ENCODE measurements around the gene RGS12. TPM values are rescaled to one million over a fixed set of nuclear protein-coding genes. Genes with fewer than 3 reads are reported as not detected.

RGS12 gene
- total and polyA plus RNA-seq, 2 experiments from 2014 or later = 19.6 to 22.5 TPM

- no peaks in the 10 kb centered on the region for H3K36me3 ChIP-seq (replicated peaks; ENCODE audit: insufficient read depth, low read depth)
- H3K9me3 ChIP-seq (ENCODE audit: low read depth) = no peaks in the 10 kb centered on the region
- H3K4me3 ChIP-seq = no peak overlapping the region
- TF ChIP-seq EZH2phosphoT487 (IDR thresholded peaks at IDR 0.05; ENCODE audit: low read depth, severe bottlenecking, unreplicated experiment) (no peak), CTCF (IDR thresholded peaks at IDR 0.05; ENCODE audit: poor library complexity) (no peak), EZH2 (IDR thresholded peaks at IDR 0.05; ENCODE audit: borderline replicate concordance) (no peak)
- H3K4me1 ChIP-seq (ENCODE audit: insufficient read depth) = peaks cover 8% of the 10 kb centered on the region
- no peak for DNase-seq (ENCODE audit: low spot score)
- 96% methylated on average over 13 of the region's 15 CpGs for WGBS (ENCODE audit: low lambda C conversion rate, missing lambda C conversion rate)
- H3K27ac ChIP-seq = no peak overlapping the region
- H4K20me1 ChIP-seq (ENCODE audit: insufficient read depth, poor library complexity, severe bottlenecking) = peaks cover 68% of the 10 kb centered on the region
- H3K4me2 ChIP-seq = no peak overlapping the region
- no peaks in the 10 kb centered on the region for H3K27me3 ChIP-seq
- H3K9me2 ChIP-seq (replicated peaks; ENCODE audit: insufficient read depth) = no peaks in the 10 kb centered on the region
- H3K79me2 ChIP-seq = peaks cover 99% of the 10 kb centered on the region
- H2AFZ ChIP-seq = no peak overlapping the region
These were observed 8.8 kb downstream of the RGS12 start for GRCh38 chr4:3301450-3302172.

GRCh38 chr4:3302173-3302785, 9.5 kb downstream of the RGS12 start:
- 85% methylated on average over 17 of the region's 17 CpGs for WGBS (ENCODE audit: low lambda C conversion rate, missing lambda C conversion rate)
- Histone ChIP-seq H3K4me2 (no peak overlapping the region), H3K36me3 (replicated peaks; ENCODE audit: insufficient read depth, low read depth) (no peaks in the 10 kb centered on the region), H2AFZ (no peak overlapping the region), H3K4me3 (no peak overlapping the region), H3K79me2 (peaks cover 99% of the 10 kb centered on the region), H3K27me3 (no peaks in the 10 kb centered on the region), H3K27ac (no peak overlapping the region), H3K9me2 (replicated peaks; ENCODE audit: insufficient read depth) (no peaks in the 10 kb centered on the region), H3K4me1 (ENCODE audit: insufficient read depth) (peaks cover 8% of the 10 kb centered on the region), H4K20me1 (ENCODE audit: insufficient read depth, poor library complexity, severe bottlenecking) (peaks cover 75% of the 10 kb centered on the region), H3K9me3 (ENCODE audit: low read depth) (no peaks in the 10 kb centered on the region)
- DNase-seq (ENCODE audit: low spot score) = no peak
- no peak for TF ChIP-seq EZH2 (IDR thresholded peaks at IDR 0.05; ENCODE audit: borderline replicate concordance)
- no peak for TF ChIP-seq CTCF (IDR thresholded peaks at IDR 0.05; ENCODE audit: poor library complexity)
- no peak for TF ChIP-seq EZH2phosphoT487 (IDR thresholded peaks at IDR 0.05; ENCODE audit: low read depth, severe bottlenecking, unreplicated experiment)

GRCh38 chr4:3302786-3303564, 10.2 kb downstream of the RGS12 start:
- TF ChIP-seq EZH2phosphoT487 (IDR thresholded peaks at IDR 0.05; ENCODE audit: low read depth, severe bottlenecking, unreplicated experiment) (no peak), EZH2 (IDR thresholded peaks at IDR 0.05; ENCODE audit: borderline replicate concordance) (no peak), CTCF (IDR thresholded peaks at IDR 0.05; ENCODE audit: poor library complexity) (no peak)
- Histone ChIP-seq H3K27ac (no peak overlapping the region), H3K4me2 (no peak overlapping the region), H4K20me1 (ENCODE audit: insufficient read depth, poor library complexity, severe bottlenecking) (peaks cover 82% of the 10 kb centered on the region), H3K27me3 (no peaks in the 10 kb centered on the region), H3K9me3 (ENCODE audit: low read depth) (no peaks in the 10 kb centered on the region), H3K9me2 (replicated peaks; ENCODE audit: insufficient read depth) (no peaks in the 10 kb centered on the region), H3K36me3 (replicated peaks; ENCODE audit: insufficient read depth, low read depth) (no peaks in the 10 kb centered on the region), H3K79me2 (peaks cover 99% of the 10 kb centered on the region), H3K4me1 (ENCODE audit: insufficient read depth) (peaks cover 8% of the 10 kb centered on the region), H3K4me3 (no peak overlapping the region), H2AFZ (no peak overlapping the region)
- no peak for DNase-seq (ENCODE audit: low spot score)
- WGBS (ENCODE audit: low lambda C conversion rate, missing lambda C conversion rate) = 90% methylated on average over 11 of the region's 16 CpGs

Data from hepatocyte (in vitro differentiated cells).